Breast epithelium (tissue), 4 donors: ENCODE data around the gene PARD3B. TPM values are rescaled to one million over a fixed set of nuclear protein-coding genes. Genes with fewer than 3 reads are reported as not detected.

Experiments
- DNase-seq, 2 donors: peaks; one replicate each; pipeline ENCODE4 v3.0.0-alpha.2; 2019; ENCODE audit warnings: low spot score in 2 of 2
- H3K27ac ChIP-seq, 2 donors: fragments of 200-600 bp; sonication (generic) in 1 of 2; one replicate each; pipeline ENCODE4 v1.5.1; 2016 to 2019; ENCODE audit warnings: mild to moderate bottlenecking in 1 of 2
- H3K27me3 ChIP-seq, 2 donors: fragments of 200-600 bp; sonication (generic) in 1 of 2; one replicate each; pipeline versions ENCODE4 v1.5.1 to v1.6.0; 2017 to 2019; ENCODE audit warnings: control low read depth in 1 of 2, mild to moderate bottlenecking in 1 of 2
- H3K36me3 ChIP-seq: fragments of 200-600 bp; one replicate; pipeline ENCODE4 v1.5.1; 2019
- H3K4me1 ChIP-seq, 2 donors: fragments of 200-600 bp; sonication (generic); one replicate each; pipeline ENCODE4 v1.5.1; 2016 to 2019; ENCODE audit warnings: control low read depth in 1 of 2
- H3K4me3 ChIP-seq, 3 donors: fragments of 200-600 bp; sonication (generic); 1 replicate in 2 of 3; 2 replicates in 1 of 3; pipeline ENCODE4 v1.5.1; 2016 to 2019; ENCODE audit warnings: mild to moderate bottlenecking in 3 of 3, moderate library complexity in 2 of 3
- H3K9me3 ChIP-seq, 2 donors: fragments of 200-600 bp; sonication (generic) in 1 of 2; one replicate each; pipeline ENCODE4 v1.5.1; 2016 to 2019; ENCODE audit warnings: control low read depth in 1 of 2
- CTCF ChIP-seq, 3 donors: fragments of 450-650 bp; IDR thresholded peaks; one replicate each; pipeline ENCODE4 v1.5.1; 2016 to 2017; ENCODE audit warnings: antibody characterized with exemption in 3 of 3, mild to moderate bottlenecking in 3 of 3, moderate library complexity in 3 of 3
- POLR2A ChIP-seq: fragments of 450-650 bp; IDR thresholded peaks from one replicate; pipeline ENCODE4 v1.6.1; 2016; ENCODE audit warnings: antibody characterized with exemption, mild to moderate bottlenecking, moderate library complexity
- POLR2AphosphoS5 ChIP-seq, 3 donors: sonication (generic); formaldehyde crosslinking; IDR thresholded peaks; one replicate each; pipeline ENCODE4 v1.6.1; 2017; ENCODE audit warnings: antibody characterized with exemption in 3 of 3
- intact Hi-C: fragments of 100-400 bp; cut with DNase I; formaldehyde crosslinking; loops from one replicate; pipeline ENCODE4 v1.15.1; 2023; ENCODE audit warnings: low total_unique reads
- total RNA-seq, 3 donors: library from RNA; depleted of rRNA; stranded (reverse); fragments of >200 nt; gene quantifications; one replicate each; pipeline ENCODE4 v1.1.0, GENCODE V29; 2016

Gene PARD3B
- total RNA-seq, 3 donors from 2014 or later: 24.6 to 66.2 (median 25.9) TPM

GRCh38 chr2:204849892-204850291 is 304.6 kb downstream of the PARD3B start:
- DNase-seq: no peak
- H3K27ac ChIP-seq: no peak overlapping the region
- H3K27me3 ChIP-seq: no peaks in the 10 kb centered on the region
- TF ChIP-seq POLR2AphosphoS5 (IDR thresholded peaks at IDR 0.05) (no peak), POLR2A (no peak), CTCF (IDR thresholded peaks at IDR 0.05) (no peak)
- intact Hi-C loops: no loop called here
- H3K4me3 ChIP-seq: no peak overlapping the region
- no peaks in the 10 kb centered on the region for H3K36me3 ChIP-seq
- no peaks in the 10 kb centered on the region for H3K4me1 ChIP-seq
- H3K9me3 ChIP-seq: no peaks in the 10 kb centered on the region

- H3K36me3 ChIP-seq: no peaks in the 10 kb centered on the region
- DNase-seq: no peak
- no peak overlapping the region for H3K27ac ChIP-seq
- H3K4me1 ChIP-seq: no peaks in the 10 kb centered on the region
- H3K9me3 ChIP-seq: no peaks in the 10 kb centered on the region
- no peaks in the 10 kb centered on the region for H3K27me3 ChIP-seq
- no peak for TF ChIP-seq POLR2AphosphoS5 (IDR thresholded peaks at IDR 0.05)
- no peak for TF ChIP-seq CTCF (IDR thresholded peaks at IDR 0.05)
- no peak for TF ChIP-seq POLR2A
- intact Hi-C loops: no loop called here
- no peak overlapping the region for H3K4me3 ChIP-seq
These were observed 305.3 kb downstream of the PARD3B start for GRCh38 chr2:204850581-204850980.

- Histone ChIP-seq H3K4me3 (no peak overlapping the region), H3K27ac (no peak overlapping the region), H3K9me3 (no peaks in the 10 kb centered on the region), H3K36me3 (no peaks in the 10 kb centered on the region), H3K27me3 (no peaks in the 10 kb centered on the region), H3K4me1 (no peaks in the 10 kb centered on the region)
- no peak for DNase-seq
- TF ChIP-seq POLR2A (no peak), POLR2AphosphoS5 (IDR thresholded peaks at IDR 0.05) (no peak), CTCF (IDR thresholded peaks at IDR 0.05) (no peak)
- intact Hi-C loops: no loop called here
These were observed 308.6 kb downstream of the PARD3B start for GRCh38 chr2:204853905-204854304.

GRCh38 chr2:204860274-204860673 is 315.0 kb downstream of the PARD3B start:
- intact Hi-C loops: no loop called here
- H3K4me3 ChIP-seq: no peak overlapping the region
- H3K27me3 ChIP-seq: no peaks in the 10 kb centered on the region
- no peaks in the 10 kb centered on the region for H3K4me1 ChIP-seq
- H3K36me3 ChIP-seq: no peaks in the 10 kb centered on the region
- no peak overlapping the region for H3K27ac ChIP-seq
- no peaks in the 10 kb centered on the region for H3K9me3 ChIP-seq
- TF ChIP-seq POLR2AphosphoS5 (IDR thresholded peaks at IDR 0.05): no peak
- no peak for TF ChIP-seq POLR2A
- TF ChIP-seq CTCF (IDR thresholded peaks at IDR 0.05): no peak
- peak in 1 of 2 donors; percentile 26 for DNase-seq

GRCh38 chr2:204862809-204863208 is 317.5 kb downstream of the PARD3B start:
- intact Hi-C loops: no loop called here
- Histone ChIP-seq H3K36me3 (no peaks in the 10 kb centered on the region), H3K9me3 (no peaks in the 10 kb centered on the region), H3K4me3 (no peak overlapping the region), H3K4me1 (no peaks in the 10 kb centered on the region), H3K27me3 (no peaks in the 10 kb centered on the region), H3K27ac (no peak overlapping the region)
- TF ChIP-seq POLR2AphosphoS5 (IDR thresholded peaks at IDR 0.05): no peak
- no peak for TF ChIP-seq CTCF (IDR thresholded peaks at IDR 0.05)
- TF ChIP-seq POLR2A: no peak
- DNase-seq: no peak
